Thymus (tissue), 11 donors: ENCODE results near the gene MAT2B. TPM values are rescaled to one million over a fixed set of nuclear protein-coding genes. Genes with fewer than 3 reads are reported as not detected.
"Not testable (repeated sequence)": the region's sequence is repeated elsewhere in the genome, so short reads cannot be mapped to it uniquely, and the experiment has no call there.

ENCODE experiments used
- DNase-seq, 9 donors: peaks; one replicate each; pipeline ENCODE4 v3.0.0-alpha.2; 2013; ENCODE audit warnings: low spot score in 9 of 9, low read depth in 6 of 9, missing footprints in 1 of 9
- H3K27ac ChIP-seq, 2 donors: one replicate each; pipeline ENCODE4 v1.5.1; 2013; ENCODE audit warnings: control low read depth in 1 of 2, low read depth in 1 of 2, low read length in 1 of 2, mild to moderate bottlenecking in 1 of 2, moderate library complexity in 1 of 2
- H3K27me3 ChIP-seq, 2 donors: one replicate each; pipeline ENCODE4 v1.5.1; 2013; ENCODE audit warnings: low read length in 1 of 2; ENCODE audit not compliant: control insufficient read depth in 2 of 2, insufficient read depth in 1 of 2
- H3K36me3 ChIP-seq, 2 donors: one replicate each; pipeline ENCODE4 v1.5.1; 2013; ENCODE audit warnings: low read length in 1 of 2, mild to moderate bottlenecking in 1 of 2, moderate library complexity in 1 of 2; ENCODE audit not compliant: control insufficient read depth in 2 of 2, insufficient read depth in 2 of 2
- H3K4me1 ChIP-seq, 2 donors: one replicate each; pipeline ENCODE4 v1.5.1; 2013; ENCODE audit warnings: low read length in 2 of 2; ENCODE audit not compliant: control insufficient read depth in 2 of 2, insufficient read depth in 2 of 2
- H3K4me3 ChIP-seq, 2 donors: one replicate each; pipeline ENCODE4 v1.5.1; 2013; ENCODE audit warnings: low read length in 2 of 2, control low read depth in 1 of 2, mild to moderate bottlenecking in 1 of 2
- H3K9me3 ChIP-seq, 2 donors: one replicate each; pipeline ENCODE4 v1.5.1; 2013; ENCODE audit warnings: low read length in 1 of 2, mild to moderate bottlenecking in 1 of 2; ENCODE audit not compliant: control insufficient read depth in 2 of 2, insufficient read depth in 1 of 2
- WGBS: extraction: QIAGEN DNeasy Blood & Tissue Kit; methylation state at CpG from one replicate; pipeline ENCODE4 v1.1.7; 2013; 5-methylcytosine and 5-hydroxymethylcytosine counted together
- polyA plus RNA-seq: library from polyadenylated mRNA; stranded (reverse); fragments of 200-250 nt; gene quantifications from one replicate; pipeline ENCODE4 v1.2.3, GENCODE V29; 2013
- total RNA-seq: library from RNA; stranded (reverse); fragments of 120-200 nt; gene quantifications from one replicate; pipeline ENCODE4 v1.2.4, GENCODE V29; 2013
- donor health status: healthy.

Gene MAT2B
- total and polyA plus RNA-seq, 2 donors, result 59.9 to 133 TPM

GRCh38 chr5:163536442-163536841 is 31.0 kb downstream of the MAT2B start:
- H3K36me3 ChIP-seq, DNase-seq, H3K27ac ChIP-seq, H3K9me3 ChIP-seq, H3K27me3 ChIP-seq, H3K4me1 ChIP-seq, H3K4me3 ChIP-seq: not testable (repeated sequence)
- 98% methylated on average over 3 of the region's 3 CpGs for WGBS

- Histone ChIP-seq H3K36me3 (no peaks in the 10 kb centered on the region), H3K27me3 (no peaks in the 10 kb centered on the region), H3K9me3 (no peaks in the 10 kb centered on the region), H3K4me1 (no peaks in the 10 kb centered on the region), H3K4me3 (no peak overlapping the region), H3K27ac (no peak overlapping the region)
- no peak for DNase-seq
- WGBS, result 96% methylated on average over 1 of the region's 1 CpG
Measured at GRCh38 chr5:163540696-163541095, 35.3 kb downstream of the MAT2B start.

- 98% methylated on average over 2 of the region's 2 CpGs for WGBS
- Histone ChIP-seq H3K27me3 (no peaks in the 10 kb centered on the region), H3K27ac (no peak overlapping the region), H3K4me1 (no peaks in the 10 kb centered on the region), H3K36me3 (no peaks in the 10 kb centered on the region), H3K4me3 (no peak overlapping the region), H3K9me3 (no peaks in the 10 kb centered on the region)
- DNase-seq, result no peak
Measured at GRCh38 chr5:163542771-163543170, 37.4 kb downstream of the MAT2B start.

- Histone ChIP-seq H3K9me3 (no peaks in the 10 kb centered on the region), H3K4me1 (no peaks in the 10 kb centered on the region), H3K36me3 (no peaks in the 10 kb centered on the region), H3K4me3 (no peak overlapping the region), H3K27me3 (no peaks in the 10 kb centered on the region), H3K27ac (no peak overlapping the region)
- no peak for DNase-seq
- WGBS, result 91% methylated on average over 4 of the region's 4 CpGs
Measured at GRCh38 chr5:163544041-163544440, 38.6 kb downstream of the MAT2B start.

- no peak overlapping the region for H3K27ac ChIP-seq
- H3K9me3 ChIP-seq, result no peaks in the 10 kb centered on the region
- no peaks in the 10 kb centered on the region for H3K27me3 ChIP-seq
- over 99% methylated on average over 4 of the region's 4 CpGs for WGBS
- no peaks in the 10 kb centered on the region for H3K4me1 ChIP-seq
- no peak overlapping the region for H3K4me3 ChIP-seq
- no peak for DNase-seq
- H3K36me3 ChIP-seq, result no peaks in the 10 kb centered on the region
Measured at GRCh38 chr5:163544836-163545235, 39.4 kb downstream of the MAT2B start.

GRCh38 chr5:163548649-163549048 is 43.2 kb downstream of the MAT2B start:
- Histone ChIP-seq H3K36me3 (no peaks in the 10 kb centered on the region), H3K9me3 (no peaks in the 10 kb centered on the region), H3K27ac (no peak overlapping the region), H3K27me3 (no peaks in the 10 kb centered on the region), H3K4me3 (no peak overlapping the region), H3K4me1 (no peaks in the 10 kb centered on the region)
- 77% methylated on average over 5 of the region's 5 CpGs for WGBS
- no peak for DNase-seq

GRCh38 chr5:163551156-163551555 is 45.7 kb downstream of the MAT2B start:
- H3K27me3 ChIP-seq, result no peaks in the 10 kb centered on the region
- H3K36me3 ChIP-seq, result no peaks in the 10 kb centered on the region
- DNase-seq, result no peak
- WGBS, result 80% methylated on average over 3 of the region's 3 CpGs
- no peaks in the 10 kb centered on the region for H3K4me1 ChIP-seq
- H3K9me3 ChIP-seq, result no peaks in the 10 kb centered on the region
- no peak overlapping the region for H3K27ac ChIP-seq
- no peak overlapping the region for H3K4me3 ChIP-seq

GRCh38 chr5:163552536-163552935 is 47.1 kb downstream of the MAT2B start:
- H3K4me1 ChIP-seq, result no peaks in the 10 kb centered on the region
- no peaks in the 10 kb centered on the region for H3K36me3 ChIP-seq
- no peak overlapping the region for H3K27ac ChIP-seq
- WGBS, result 95% methylated on average over 1 of the region's 1 CpG
- H3K9me3 ChIP-seq, result no peaks in the 10 kb centered on the region
- no peaks in the 10 kb centered on the region for H3K27me3 ChIP-seq
- no peak for DNase-seq
- no peak overlapping the region for H3K4me3 ChIP-seq

GRCh38 chr5:163561339-163561738 is 55.9 kb downstream of the MAT2B start:
- Histone ChIP-seq H3K27me3 (peaks cover 10 to 22% of the 10 kb centered on the region in 2 donors), H3K27ac (no peak overlapping the region), H3K36me3 (no peaks in the 10 kb centered on the region), H3K4me1 (peaks cover 0 to 4% of the 10 kb centered on the region in 2 donors), H3K4me3 (no peak overlapping the region), H3K9me3 (no peaks in the 10 kb centered on the region)
- DNase-seq, result no peak
- 97% methylated on average over 5 of the region's 5 CpGs for WGBS

- Histone ChIP-seq H3K27me3 (peaks cover 13 to 30% of the 10 kb centered on the region in 2 donors), H3K27ac (no peak overlapping the region), H3K4me3 (no peak overlapping the region), H3K36me3 (no peaks in the 10 kb centered on the region), H3K9me3 (no peaks in the 10 kb centered on the region), H3K4me1 (peaks cover 0 to 4% of the 10 kb centered on the region in 2 donors)
- 86% methylated on average over 3 of the region's 3 CpGs for WGBS
- DNase-seq, result no peak
Measured at GRCh38 chr5:163562071-163562470, 56.7 kb downstream of the MAT2B start.
